GM13976 (cell line): ENCODE results near the gene CES4A.
"Not testable (repeated sequence)": the region's sequence is repeated elsewhere in the genome, so short reads cannot be mapped to it uniquely, and the experiment has no call there.

Source experiments
- DNase-seq: peaks from one replicate; pipeline ENCODE4 v3.0.0; 2012; ENCODE audit warnings: low spot score
- CTCF ChIP-seq: IDR thresholded peaks from 2 replicates; pipeline ENCODE4 v1.5.1; 2012; ENCODE audit warnings: borderline replicate concordance, mild to moderate bottlenecking; ENCODE audit not compliant: insufficient read depth; ENCODE audit errors: extremely low read depth, missing control alignments, control extremely low read depth
- in situ Hi-C: fragments of 300-500 bp; cut with MboI; formaldehyde crosslinking; loops from one replicate; pipeline ENCODE4 v1.12.0; 2022; ENCODE audit warnings: low sequenced_read_pairs, mixed read lengths, inconsistent platforms; ENCODE audit not compliant: unreplicated experiment

Gene CES4A

GRCh38 chr16:66968847-66969246, 19.5 kb upstream of the CES4A start:
- in situ Hi-C loops, result loop anchor here (25.0 kb wide), 2 partner anchors 193 to 443 kb away; partner anchors contain the start of genes B3GNT9, FBXL8, HSF4 and NOL3
- no peak for DNase-seq

GRCh38 chr16:66970775-66971720, 17.3 kb upstream of the CES4A start:
- TF ChIP-seq CTCF, result no peak
- DNase-seq, result no peak
- in situ Hi-C loops, result loop anchor here (25.0 kb wide), 2 partner anchors 191 to 441 kb away; partner anchors contain the start of genes B3GNT9, FBXL8, HSF4 and NOL3

More at GRCh38 chr16:66968847-66969246, 19.5 kb upstream of the CES4A start:
- no peak for TF ChIP-seq CTCF

GRCh38 chr16:66972983-66973382, 15.4 kb upstream of the CES4A start:
- in situ Hi-C loops, result loop anchor here (25.0 kb wide), 2 partner anchors 189 to 439 kb away; partner anchors contain the start of genes B3GNT9, FBXL8, HSF4 and NOL3
- no peak for TF ChIP-seq CTCF
- DNase-seq, result no peak

- TF ChIP-seq CTCF, result no peak
- in situ Hi-C loops, result loop anchor here (25.0 kb wide), 2 partner anchors 189 to 439 kb away; partner anchors contain the start of genes B3GNT9, FBXL8, HSF4 and NOL3
- no peak for DNase-seq
These were observed 14.7 kb upstream of the CES4A start for GRCh38 chr16:66973716-66974115.

GRCh38 chr16:66974156-66974931, 14.0 kb upstream of the CES4A start:
- in situ Hi-C loops, result loop anchor here (25.0 kb wide), 2 partner anchors 188 to 438 kb away; partner anchors contain the start of genes B3GNT9, FBXL8, HSF4 and NOL3
- DNase-seq, result not testable (repeated sequence)

GRCh38 chr16:66974932-66975246, 13.5 kb upstream of the CES4A start:
- DNase-seq, result not testable (repeated sequence)
- in situ Hi-C loops, result loop anchor here (25.0 kb wide), 2 partner anchors 187 to 437 kb away; partner anchors contain the start of genes B3GNT9, FBXL8, HSF4 and NOL3

GRCh38 chr16:66975302-66975893, 13.0 kb upstream of the CES4A start:
- in situ Hi-C loops, result no loop called here
- no peak for DNase-seq
- TF ChIP-seq CTCF, result no peak
